Measurements from ENCODE around the gene C9orf153.
"Not testable (repeated sequence)": the region's sequence is repeated elsewhere in the genome, so short reads cannot be mapped to it uniquely, and the experiment has no call there.

C9orf153 gene

DNA sequence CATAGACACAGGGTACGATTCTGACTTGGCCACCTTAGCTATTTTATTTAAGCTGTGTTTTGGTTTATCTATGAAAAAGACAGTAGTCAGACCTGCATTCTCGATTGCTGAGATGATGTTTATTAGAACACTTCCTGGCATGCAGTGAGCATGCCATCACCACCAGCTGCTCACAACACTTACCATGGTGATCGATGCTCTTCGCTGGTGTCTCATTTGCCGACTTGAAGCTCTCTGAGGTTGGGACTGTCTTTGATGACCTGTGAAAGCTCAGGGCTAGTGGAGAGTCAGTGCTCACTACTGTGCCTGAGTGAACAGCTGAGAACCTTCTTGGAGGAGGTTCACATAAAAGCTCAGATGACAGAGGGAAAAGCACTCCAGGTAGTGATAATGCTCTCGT is 4.4 kb upstream of the C9orf153 start:
- no peak for DNase-seq (ENCODE audit: low spot score)

DNA sequence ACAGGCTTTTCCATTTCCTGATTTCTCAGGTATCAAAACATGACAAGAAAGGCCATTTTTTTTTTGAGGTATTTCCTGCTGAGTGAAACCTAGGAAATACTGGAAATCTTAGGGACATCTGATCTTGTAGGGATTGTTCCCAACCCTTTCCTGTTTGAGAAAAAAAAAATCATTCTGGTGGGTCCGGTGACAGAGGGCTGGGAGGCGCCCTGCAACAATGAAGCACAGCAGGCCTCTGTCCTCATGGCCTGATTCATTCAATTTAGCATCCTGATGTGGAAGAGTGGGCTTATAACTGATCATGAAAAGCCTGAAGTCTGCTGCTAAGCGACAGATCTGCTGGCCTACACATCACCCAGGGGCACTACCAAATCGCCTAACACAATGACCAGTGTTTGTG is 3.0 kb upstream of the C9orf153 start:
- DNase-seq (ENCODE audit: low spot score): no peak

DNA sequence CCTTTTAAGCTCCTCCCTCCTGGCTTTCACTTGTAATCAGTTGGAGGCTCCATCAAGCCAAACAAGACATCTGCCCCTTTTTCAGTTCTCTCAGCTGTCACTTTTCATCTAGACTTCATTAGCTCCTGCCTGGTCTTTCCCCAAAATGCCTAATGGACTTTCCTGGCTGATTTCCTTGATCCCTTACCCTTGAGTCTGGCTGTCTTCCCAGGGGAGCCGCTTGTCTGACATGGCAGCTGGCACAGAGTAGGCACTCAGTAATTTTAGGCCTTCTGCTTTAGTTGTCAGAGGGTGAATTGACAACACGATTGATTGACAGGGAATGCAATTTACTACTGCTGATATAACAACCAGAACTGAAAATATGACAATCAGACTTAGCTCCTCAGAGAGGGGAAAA is 2.1 kb downstream of the C9orf153 start:
- DNase-seq (ENCODE audit: low spot score): no peak

DNA sequence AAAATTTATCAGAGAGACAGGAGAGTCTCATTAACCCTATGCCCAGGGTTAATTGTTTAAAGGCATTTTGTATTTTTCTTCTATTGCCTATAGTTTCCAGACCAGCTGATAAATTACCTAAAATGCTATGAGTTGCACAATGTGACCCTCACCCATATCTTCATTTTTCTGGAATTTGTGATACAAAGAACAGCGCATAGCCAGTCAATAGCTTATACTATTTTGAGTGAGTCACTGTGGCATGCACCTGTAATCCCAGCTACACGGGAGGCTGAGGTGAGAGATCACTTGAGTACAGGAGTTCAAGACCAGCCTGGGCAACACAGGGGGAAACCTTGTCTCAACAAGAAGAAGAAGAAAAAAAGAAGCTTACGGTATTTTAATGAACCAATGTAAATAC is 2.8 kb downstream of the C9orf153 start:
- no peak for DNase-seq (ENCODE audit: low spot score)

DNA sequence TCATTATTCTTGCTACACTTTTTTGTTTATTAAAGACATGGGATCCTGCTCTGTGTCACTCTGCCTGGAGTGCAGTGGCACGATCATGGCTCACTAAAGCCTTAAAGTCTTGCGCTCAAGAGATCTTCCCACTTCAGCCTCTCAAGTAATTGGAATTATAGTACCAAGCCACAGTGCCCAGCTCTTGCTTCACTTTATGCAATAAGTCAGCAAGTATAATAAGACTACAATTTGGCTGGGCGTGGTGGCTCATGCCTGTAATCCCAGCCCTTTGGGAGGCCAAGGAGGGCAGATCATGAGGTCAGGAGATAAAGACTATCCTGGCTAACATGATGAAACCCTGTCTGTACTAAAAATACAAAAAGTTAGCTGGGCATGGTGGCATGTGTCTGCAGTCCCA is 5.9 kb downstream of the C9orf153 start:
- DNase-seq (ENCODE audit: low spot score): no peak

DNA sequence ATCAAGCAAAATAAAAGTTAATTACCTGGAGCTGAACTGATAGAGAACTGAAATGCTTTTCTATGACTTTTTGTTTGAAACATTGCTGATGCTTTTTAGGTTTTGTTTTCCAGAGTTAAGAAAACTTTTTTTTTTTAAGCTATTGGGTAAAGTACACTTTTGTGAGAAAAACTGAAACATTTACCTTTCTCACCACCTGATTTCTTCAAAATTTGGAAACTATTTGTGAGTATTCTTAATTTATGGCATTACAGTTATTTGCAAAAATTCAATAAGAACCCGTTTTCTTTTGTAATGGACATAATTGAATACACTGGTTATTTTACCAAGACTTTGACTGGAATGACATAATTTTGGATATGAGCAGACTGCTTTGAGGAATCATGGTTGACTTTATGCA is 6.6 kb downstream of the C9orf153 start:
- DNase-seq (ENCODE audit: low spot score): no peak

DNA sequence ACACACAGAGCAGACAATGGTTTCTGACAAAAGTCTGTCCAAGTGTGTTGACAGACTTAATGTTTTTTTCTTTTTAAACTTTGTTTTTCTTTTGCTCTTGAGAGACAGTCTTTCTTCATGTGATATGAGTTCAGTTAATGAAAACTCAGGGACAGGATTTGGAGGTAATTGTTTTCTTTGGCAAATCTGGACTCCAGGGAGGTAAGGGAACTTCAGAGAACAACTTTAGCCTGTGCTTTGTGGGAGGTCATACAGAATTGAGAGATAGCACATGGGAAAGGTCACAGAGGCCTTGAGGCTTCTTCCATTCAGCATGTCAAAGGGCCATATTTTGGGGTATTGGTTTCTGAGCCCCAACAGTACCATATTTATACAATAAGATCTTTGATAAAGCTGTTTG is 9.3 kb downstream of the C9orf153 start:
- DNase-seq (ENCODE audit: low spot score): no peak

DNA sequence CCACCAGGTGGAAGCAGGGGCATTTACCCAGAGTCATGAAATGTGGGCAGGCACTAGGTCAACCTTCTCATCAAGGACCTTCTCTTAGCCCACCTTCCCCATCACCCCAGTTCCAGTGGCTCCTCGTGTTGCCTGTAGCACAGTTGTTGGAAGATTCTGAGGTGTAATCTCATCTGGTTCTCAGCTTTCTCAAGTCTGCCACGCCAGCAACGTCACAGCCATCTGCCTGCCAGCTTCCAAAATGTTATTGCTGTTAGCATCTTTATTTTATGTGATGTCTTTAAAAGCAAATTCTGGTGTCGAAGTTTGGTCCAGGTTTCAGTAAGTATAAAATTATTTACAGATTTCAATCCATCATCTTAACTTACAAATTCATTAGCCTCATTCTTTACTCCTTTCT is 10.7 kb downstream of the C9orf153 start:
- no peak for DNase-seq (ENCODE audit: low spot score)

DNA sequence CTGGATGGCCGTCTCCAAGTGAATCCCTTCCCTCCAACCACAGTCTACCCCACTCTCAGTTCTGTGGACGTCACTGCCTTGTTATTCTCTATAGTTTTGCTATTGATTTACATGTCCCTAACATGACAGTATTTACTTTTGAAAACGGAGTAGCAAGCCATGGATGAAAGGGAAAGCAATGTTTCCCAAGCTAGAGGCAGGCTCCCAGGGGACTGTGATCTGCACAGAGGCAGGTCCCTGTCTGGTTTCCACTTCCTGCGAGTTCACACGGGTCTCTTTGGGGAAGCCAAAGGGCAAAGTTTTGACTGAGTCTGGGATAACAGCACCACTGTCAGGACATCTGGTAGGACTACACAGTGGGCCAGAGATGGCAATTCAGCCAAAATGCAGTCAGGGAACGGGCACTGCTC is 12.7 kb downstream of the C9orf153 start:
- DNase-seq (ENCODE audit: low spot score): peak; percentile 17

DNA sequence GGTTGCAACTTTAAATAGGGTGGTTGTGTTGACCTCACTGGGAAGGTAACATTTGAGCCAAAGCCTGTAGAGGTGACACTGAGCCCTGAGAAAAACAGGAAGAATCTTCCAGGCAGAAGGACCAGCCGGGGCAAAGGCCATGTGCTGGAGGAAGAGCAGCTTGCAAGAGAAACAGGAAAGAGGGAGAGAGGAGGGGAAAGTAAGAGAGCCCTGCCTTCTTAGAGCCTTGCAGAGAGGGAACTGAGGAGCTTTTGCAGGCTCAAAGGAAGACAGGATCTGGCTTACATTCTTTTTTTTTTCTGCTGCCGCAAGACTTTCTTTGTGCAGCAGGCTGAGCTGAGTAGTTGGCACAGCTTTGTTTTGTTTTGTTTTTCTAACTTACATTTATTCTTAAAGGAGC is 17.4 kb downstream of the C9orf153 start:
- no peak for DNase-seq (ENCODE audit: low spot score)

DNA sequence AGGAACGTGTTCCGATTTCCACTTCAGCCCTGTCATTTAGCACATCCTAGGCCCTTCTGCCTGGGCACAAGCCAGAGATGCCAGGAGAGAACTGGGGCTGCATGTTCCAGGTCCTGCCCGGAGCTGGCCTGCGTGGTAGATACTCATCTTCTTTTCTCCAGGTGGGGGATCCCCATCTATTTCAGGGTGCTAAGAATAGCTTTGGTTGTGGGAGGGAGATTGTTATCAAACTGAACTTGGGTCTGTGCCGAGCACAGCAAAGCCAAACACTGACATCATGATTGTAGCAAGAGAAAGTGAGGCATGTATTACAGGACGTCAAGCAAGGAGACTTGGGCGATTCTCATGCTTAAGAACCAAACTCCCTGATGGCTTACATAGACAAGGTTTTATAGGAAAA is 18.2 kb downstream of the C9orf153 start:
- DNase-seq (ENCODE audit: low spot score): no peak

DNA sequence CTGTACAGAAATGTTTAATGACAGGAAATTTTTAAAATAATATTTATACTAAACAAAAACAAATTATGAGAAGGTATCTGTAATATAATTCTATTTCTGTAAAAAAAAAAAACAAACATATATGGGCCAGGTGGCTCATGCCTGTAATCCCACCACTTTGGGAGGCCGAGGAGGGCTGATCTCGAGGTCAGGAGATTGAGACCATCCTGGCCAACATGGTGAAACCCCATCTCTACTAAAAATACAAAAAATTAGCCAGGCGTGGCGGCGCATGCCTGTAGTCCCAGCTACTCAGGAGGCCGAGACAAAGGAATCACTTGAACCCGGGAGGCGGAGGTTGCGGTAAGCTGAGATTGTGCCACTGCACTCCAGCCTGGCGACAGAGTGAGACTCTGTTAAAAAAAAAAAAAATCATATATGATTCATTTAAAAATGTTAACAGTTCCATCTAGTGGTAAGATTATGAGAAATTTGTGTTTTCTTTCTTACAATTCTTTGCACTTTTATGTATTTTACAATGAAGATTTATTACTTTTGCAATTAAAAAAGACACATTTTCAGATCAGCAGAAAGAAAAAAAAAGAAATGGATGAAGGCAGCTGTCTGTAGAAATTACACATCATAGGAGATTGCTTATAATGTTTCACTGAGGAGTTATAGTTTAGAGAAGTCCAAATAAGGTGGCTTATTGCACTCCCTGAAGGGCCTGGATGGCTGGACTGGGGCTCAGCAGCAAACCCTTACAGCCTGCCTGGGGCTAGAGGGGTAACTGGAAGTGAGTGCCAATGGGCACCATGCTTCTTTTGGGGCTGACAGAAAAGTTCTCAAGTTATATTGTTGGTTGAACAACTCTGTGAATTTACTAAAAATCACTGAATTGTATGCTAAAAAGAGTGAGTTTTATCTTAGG is 20.3 kb downstream of the C9orf153 start:
- DNase-seq (ENCODE audit: low spot score): peak; percentile 17

DNA sequence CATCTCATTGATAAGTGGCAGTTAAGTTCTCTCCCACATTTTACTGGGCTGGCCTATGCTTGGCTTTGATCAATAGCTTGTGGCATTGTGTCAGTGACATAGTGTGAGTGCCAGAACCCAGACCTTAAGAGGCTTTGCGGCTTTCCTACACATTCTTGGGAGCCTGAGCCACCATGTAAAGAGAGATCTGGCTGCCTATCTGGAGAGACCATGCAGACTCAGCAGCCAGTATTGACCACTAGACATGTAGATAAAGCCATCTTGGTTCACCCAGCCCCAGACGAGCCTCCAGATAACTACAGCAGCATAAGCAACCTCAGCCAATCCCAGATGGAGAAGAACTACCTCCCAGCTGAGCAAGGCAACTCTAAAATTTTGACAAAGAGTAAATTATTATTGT is 28.6 kb downstream of the C9orf153 start:
- DNase-seq (ENCODE audit: low spot score): no peak

DNA sequence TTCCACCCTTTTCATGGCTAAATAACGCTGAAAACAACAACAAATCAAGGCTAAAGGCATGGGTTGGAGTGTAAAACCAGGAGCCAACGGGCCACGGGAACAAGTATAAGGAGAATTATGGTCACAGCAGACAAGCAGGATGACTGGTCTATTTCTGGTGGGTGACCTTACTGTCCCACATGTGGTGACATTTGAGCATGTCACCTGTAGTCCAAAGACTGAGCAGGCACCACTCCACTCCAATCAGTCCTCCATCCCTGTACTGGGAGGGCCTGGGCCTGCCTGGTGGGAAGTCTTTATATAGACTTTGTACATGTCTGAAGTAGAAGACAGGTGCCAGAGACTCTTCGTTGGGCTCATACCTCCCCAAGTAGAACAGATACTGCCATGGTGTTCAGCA is 36.8 kb downstream of the C9orf153 start:
- no peak for DNase-seq (ENCODE audit: low spot score)

DNA sequence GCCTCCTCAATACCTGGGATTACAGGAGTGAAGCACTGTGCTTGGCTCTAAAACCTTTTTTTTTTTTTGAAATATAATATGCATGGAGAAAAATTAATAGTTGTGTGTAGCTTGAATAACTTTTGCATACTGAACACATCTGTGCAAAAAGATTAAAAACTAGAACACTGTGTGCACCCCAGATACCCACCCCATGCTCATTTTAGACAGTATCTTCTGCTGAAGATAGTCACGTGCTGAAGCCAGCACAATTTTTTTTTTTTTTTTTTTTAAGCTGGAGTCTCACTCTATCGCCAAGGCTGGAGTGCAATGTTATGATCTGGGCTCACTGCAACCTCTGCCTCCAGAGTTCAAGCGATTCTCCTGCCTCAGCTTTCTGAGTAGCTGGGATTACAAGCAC is 39.9 kb downstream of the C9orf153 start:
- DNase-seq (ENCODE audit: low spot score): no peak

DNA sequence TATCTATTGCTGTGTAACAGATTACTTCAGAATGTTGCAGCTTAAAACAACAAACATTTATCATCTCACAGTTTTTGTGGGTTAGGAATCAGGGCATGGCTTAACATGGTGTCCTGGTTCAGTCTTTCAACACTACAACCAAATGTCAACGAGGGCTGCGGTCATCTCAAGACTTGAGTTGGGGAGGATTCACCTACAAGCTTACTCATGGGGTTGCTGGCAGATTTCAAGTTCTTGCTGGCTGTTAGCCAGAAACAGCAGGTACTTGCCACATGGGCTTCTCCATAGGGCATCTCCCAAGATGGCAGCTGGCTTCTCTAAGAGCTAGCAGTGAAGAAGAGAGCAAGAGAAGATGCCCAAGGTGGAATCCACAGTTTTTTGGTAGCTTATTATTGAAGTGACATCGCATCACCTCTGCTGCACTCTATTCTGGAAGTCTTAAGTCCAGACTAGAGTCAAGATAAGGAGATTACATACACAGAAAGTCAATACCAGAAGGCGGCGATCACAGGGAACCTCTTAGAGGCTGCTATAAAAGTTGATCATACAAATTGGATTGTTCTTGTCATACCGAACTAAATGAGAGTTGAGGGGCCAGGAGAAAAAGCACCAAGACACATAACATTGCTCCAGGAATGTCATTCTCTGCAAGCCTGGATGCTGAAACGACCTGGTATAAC is 42.2 kb downstream of the C9orf153 start:
- DNase-seq (ENCODE audit: low spot score): no peak

DNA sequence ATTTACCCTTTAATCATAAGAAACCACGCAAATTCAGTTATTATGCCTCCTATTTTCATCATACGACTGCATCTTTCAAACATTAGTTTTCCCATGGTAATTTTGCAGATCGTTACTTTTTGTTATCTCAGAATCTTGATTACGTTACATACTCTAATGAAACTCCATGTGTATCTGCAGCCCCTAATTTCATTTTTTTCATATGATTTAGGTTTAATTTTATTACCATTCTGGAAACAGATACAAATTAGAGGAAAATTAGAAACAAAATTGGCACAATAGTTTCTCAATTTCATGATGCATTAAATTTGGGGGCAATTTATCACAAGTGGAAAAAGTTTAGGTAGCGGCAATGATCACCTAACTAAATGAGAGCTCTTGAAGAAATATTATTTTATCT is 52.3 kb downstream of the C9orf153 start:
- DNase-seq (ENCODE audit: low spot score): no peak

DNA sequence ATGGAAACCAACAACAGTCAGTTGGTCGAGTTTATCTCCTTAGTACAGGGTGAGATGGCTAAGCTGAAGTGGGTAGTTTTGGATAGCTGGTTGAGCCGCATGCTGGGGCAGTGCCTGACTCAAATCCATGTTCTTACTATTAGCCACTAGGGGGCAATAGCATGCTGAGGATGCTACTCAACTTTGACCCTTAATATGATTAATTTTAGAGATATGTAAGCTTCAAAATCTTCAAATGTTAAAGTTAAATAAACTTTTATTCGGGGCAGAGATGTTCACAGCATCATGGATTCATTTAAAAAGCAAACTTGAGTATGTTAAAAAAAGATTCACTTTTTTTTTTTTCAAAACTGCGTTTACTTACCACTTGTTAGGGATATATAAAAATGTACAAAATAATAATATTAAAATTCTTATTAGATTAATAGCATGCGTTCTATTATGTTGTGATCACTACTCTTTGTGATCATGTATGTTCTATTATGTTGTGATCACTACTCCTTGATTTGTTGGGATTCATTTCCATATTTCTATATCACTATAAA is 57.0 kb downstream of the C9orf153 start:
- peak; percentile 70 for DNase-seq (ENCODE audit: low spot score)

DNA sequence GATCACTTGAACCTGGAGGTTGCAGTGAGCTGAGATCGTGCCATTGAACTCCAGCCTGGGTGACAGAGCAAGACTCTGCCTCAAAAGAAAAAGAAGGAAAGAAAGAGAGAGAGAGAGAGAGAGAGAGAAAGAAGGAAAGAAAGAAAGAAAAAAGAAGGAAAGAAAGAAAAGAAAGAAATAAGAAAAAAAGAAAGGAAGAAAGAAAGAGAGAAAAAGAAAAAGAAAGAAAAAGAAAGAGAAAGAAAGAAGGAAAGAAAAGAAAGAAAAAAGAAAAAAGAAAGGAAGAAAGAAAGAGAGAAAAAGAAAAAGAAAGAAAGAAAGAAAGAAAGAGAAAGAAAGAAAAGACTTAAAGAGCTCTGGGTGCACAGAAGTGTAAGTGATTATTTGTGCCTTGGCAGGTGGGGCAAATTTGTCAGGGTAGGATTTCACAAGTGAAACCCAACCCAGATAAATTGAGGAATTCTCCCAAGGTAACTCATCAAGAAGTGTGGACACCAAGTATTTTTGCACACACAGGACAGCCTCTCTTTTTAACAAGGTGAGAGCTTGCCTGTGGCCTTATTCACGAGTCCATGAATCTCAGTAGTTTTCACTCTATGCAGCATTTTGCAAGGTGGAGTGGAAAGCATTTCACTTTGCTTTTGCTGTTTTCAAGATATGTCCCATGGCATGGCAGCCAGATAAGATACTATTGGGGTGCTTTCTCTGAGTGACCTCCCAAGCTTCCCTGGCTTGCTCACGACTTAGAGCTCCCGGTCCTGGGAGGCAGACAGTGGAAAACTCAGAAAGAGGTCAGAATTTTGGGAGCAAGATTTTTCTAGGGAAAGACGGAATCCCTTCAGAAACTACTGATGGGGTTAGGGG is 57.8 kb downstream of the C9orf153 start:
- no peak for DNase-seq (ENCODE audit: low spot score)

DNA sequence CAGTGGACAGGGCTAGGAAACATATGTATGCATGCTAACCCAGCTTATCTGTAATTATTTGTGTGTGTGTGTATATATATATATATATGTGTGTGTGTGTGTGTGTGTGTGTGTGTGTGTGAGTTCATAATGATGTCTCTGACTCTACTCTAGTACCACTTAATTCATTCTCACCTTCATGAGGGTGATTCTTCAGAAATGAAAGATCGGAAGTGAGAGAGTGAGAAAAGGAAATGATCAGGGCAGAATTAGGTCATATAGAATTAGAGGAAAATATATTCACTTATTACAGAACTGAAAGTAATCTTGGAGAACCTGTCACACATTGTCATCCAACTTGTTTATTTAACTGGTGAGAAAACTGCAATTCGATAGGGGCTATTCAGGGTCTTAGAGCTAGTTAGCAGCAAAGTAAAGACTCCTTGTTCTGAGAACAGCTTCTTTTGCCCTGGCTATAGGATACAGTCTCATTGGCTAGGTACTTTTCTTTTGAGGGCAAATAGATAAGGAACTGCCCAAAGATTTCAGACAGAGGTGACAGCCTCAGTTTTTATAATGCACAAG is 58.8 kb downstream of the C9orf153 start:
- DNase-seq (ENCODE audit: low spot score): no peak

DNA sequence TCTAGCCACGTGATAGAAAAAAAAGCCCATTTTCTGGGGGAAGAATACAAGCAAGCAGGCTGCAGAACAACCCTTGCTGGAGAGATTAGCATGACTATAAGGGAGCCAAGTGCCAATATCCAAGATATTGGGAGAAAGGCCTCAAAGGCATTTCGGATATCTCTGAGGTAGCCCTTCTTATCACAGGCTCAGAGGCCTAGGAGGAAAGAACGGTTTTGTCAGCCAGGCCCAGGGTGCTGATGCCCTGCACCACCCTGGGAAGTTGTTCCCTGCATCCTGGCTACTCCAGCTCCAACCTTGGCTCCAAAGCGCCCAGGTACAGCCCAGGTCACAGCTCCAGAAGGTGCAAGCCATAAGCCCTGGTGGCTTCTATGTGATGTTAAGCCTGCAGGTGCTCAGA is 66.4 kb downstream of the C9orf153 start:
- no peak for DNase-seq (ENCODE audit: low spot score)

DNA sequence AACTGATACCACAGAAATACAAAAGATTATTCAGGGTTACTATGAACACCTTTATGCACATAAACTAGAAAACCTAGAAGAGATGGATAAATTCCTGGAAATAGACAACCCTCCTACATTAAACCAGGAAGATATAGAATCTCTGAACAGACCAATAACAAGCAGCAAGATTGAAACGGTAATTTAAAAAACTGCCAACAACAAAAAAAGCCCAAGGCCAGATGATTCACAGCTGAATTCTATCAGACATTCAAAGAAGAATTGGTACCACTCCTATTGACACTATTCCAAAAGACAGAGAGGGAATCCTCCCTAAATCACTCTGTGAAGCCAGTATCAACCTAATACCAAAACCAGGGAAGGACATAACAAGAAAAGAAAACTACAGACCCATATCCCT is 68.8 kb downstream of the C9orf153 start:
- not testable (repeated sequence) for DNase-seq (ENCODE audit: low spot score)
